Measurements from ENCODE around the gene SCAI. TPM values are rescaled to one million over a fixed set of nuclear protein-coding genes. Genes with fewer than 3 reads are reported as not detected.

Gene SCAI
- total RNA-seq, result 10 to 100 TPM in 2 of 4 donors, 1 to 10 TPM in 2; 6.0 to 19.4 (median 10.1) TPM

GRCh38 chr9:125143377-125144090 lies at the start of gene SCAI:
Gene SCAI, minus strand, starts transcription at chr9:125143528. Its CDS starts 91 bp downstream, at chr9:125143437.
- TF ChIP-seq CTCF (IDR thresholded peaks at IDR 0.05; ENCODE audit: low read depth), result no peak

DNA sequence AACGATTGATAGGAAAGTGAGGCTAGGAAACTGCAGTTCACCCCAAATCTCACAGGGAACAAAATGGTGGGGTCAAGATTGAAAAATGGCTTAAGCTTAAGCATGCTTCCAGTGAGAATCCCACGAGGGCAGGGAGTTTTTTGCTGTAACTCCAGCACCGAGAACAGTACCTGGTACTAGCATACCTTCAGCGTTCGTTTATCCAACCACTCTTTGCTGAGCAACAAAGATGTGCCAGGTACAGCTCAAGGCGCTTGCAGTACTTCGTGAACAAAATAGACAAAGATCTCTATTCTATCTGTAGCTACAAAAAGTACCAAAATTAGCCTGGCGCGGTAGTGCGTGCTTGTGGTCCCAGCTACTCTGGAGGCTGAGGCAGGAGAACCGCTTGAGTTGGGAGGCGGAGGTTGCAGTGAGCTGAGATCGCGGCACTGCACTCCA lies 47.1 kb upstream of the SCAI start:
- no peak for TF ChIP-seq CTCF (IDR thresholded peaks at IDR 0.05; ENCODE audit: low read depth)

DNA sequence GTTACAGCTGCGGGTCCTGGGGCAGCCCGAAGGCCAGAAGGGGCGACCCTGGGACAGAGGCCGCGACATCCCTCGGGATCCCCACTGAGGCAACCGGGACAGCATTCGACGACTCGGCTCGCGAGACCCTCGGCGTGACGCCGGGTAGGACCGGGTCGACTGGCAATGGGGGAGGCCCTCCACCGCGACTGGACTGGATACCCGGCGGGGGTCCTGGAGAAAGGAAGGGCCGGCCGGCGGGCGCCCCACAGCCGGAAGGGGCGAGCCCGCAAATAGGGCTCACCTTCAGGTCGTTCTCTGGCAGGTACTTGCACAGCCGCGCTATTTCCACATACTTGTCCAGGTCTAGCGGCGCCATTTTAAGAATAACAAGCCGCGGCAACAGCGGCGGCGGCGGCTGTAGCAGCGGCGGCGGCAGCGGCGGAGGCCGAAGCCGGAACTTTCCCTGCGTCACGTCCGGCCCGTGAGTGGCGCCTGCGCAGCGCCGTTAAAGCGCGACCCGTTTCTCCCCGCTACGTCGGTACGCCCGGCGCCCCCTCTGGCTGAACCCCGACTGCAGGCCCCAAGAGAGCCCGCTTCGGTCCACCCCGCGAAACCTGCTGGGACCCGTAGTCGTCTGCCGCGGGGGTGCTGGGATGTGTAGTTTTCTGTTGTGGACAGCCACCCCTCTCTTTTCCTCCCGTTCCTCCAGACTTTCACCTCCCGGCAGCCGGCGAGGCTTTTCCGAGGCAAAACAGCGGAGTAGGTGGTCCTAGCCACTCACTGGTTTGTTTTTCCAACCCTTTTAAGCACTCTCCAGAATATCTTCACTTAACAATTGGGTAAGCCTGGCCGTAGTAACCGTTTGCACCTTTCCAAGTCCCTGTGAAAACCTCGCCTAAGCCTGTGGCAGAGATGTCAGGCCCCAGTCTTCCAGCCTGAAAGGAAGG lies 46.3 kb upstream of the SCAI start, which contains the start of gene PPP6C:
Gene PPP6C, minus strand, starts transcription at position 443 of the 929 bp plus-strand sequence. Its CDS starts 85 bp downstream, at position 358.
- no peak for TF ChIP-seq CTCF (IDR thresholded peaks at IDR 0.05; ENCODE audit: low read depth)

DNA sequence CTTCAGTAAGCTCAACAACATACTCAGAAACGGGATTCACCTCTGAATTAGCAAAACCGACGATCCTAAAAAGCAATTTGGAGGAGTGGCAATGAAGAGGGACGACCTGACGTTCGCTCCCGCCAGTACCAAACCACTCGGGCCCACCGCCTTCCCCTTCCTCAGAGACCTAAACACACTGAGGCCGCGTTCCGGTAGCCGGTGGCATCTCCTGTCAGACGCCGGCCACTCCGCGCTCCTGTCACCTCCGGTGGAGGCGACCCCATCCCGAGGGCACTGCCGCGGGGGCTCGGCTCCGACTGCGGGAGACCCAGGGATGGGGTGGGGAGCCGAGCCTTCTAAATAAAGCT lies 45.7 kb upstream of the SCAI start:
- no peak for TF ChIP-seq CTCF (IDR thresholded peaks at IDR 0.05; ENCODE audit: low read depth)

GRCh38 chr9:125183561-125183960 lies 40.2 kb upstream of the SCAI start:
- TF ChIP-seq CTCF (IDR thresholded peaks at IDR 0.05; ENCODE audit: low read depth), result no peak

DNA sequence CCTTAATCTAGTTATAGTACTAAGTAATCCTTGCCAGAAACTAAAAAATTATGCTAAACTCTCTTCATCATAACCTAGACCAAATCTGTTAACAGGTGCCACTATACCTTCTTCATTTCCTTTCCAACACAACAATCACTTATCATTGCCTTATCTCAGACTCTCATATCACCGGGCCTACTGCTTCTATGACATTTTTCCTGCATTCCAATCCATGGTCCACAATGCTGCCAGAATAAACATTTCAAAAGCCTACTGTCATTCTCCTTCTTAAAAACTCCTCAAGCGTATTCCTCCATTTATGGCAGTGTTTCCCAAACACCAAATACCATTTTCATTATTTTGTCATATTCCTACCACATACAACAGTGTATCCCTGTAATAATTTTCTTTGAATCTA lies 39.7 kb upstream of the SCAI start:
- TF ChIP-seq CTCF (IDR thresholded peaks at IDR 0.05; ENCODE audit: low read depth), result no peak

DNA sequence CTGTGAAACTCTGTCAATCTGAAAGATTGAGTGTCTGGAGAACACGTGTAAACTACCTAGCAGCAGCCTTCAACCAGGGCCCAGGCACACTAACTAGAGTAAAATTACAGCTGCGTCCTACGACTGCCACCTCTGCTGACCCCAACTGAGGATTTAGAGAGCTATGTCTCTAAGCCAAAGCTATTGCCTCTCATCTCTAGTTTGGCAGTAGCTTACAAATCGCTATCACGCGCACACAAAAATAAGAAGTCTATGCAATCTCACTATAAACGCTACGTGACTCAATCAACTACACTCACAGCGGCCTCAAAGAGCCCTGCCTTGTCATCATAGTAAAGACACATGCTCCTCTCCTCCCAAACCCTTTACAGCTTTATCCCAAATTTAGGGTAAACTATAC lies 37.5 kb upstream of the SCAI start:
- no peak for TF ChIP-seq CTCF (IDR thresholded peaks at IDR 0.05; ENCODE audit: low read depth)
